Activated CD8-positive, alpha-beta memory T cell treated with anti-CD3 and anti-CD28 coated beads for 4 hours (primary cell): ENCODE data around the gene C1orf56.
A peak's percentile ranks its signal among the peaks of the same experiment; 100 is the strongest.

Experiments used
- DNase-seq, 2 donors: peaks; one replicate each; pipeline ENCODE4 v3.0.0-alpha.2; 2020; ENCODE audit warnings: low read depth in 2 of 2

C1orf56 gene

GRCh38 chr1:151024540-151025146 lies 22.9 kb upstream of the C1orf56 start:
- DNase-seq, result peak; percentile 72 to 76

- DNase-seq, result no peak
Measured at GRCh38 chr1:151026460-151026859, 21.1 kb upstream of the C1orf56 start.

- DNase-seq, result no peak
Measured at GRCh38 chr1:151032164-151032563, 15.4 kb upstream of the C1orf56 start.

GRCh38 chr1:151035167-151035566 lies 12.4 kb upstream of the C1orf56 start:
- DNase-seq, result no peak

GRCh38 chr1:151036356-151036755 lies 11.2 kb upstream of the C1orf56 start, which contains the start of gene BNIPL:
BNIPL (plus strand) TSS chr1:151036586; CDS start chr1:151036726, 140 bp downstream.
- DNase-seq, result no peak

GRCh38 chr1:151037032-151037431 lies 10.5 kb upstream of the C1orf56 start:
- no peak for DNase-seq

- no peak for DNase-seq
Measured at GRCh38 chr1:151039521-151039920, 8.0 kb upstream of the C1orf56 start.

GRCh38 chr1:151043163-151043562 lies 4.4 kb upstream of the C1orf56 start:
- DNase-seq, result no peak

GRCh38 chr1:151047925-151048644 lies 534 bp downstream of the C1orf56 start:
- DNase-seq, result no peak

GRCh38 chr1:151048645-151049032 lies 1.1 kb downstream of the C1orf56 start:
- DNase-seq, result no peak

GRCh38 chr1:151049458-151049857 lies 1.9 kb downstream of the C1orf56 start:
- no peak for DNase-seq

GRCh38 chr1:151050051-151050688 lies 2.6 kb downstream of the C1orf56 start:
- no peak for DNase-seq

GRCh38 chr1:151051356-151052009 lies 3.9 kb downstream of the C1orf56 start:
- no peak for DNase-seq

GRCh38 chr1:151054971-151055547 lies 7.5 kb downstream of the C1orf56 start:
- DNase-seq, result no peak

GRCh38 chr1:151055581-151055980 lies 8.0 kb downstream of the C1orf56 start:
- DNase-seq, result no peak

GRCh38 chr1:151056149-151056548 lies 8.6 kb downstream of the C1orf56 start:
- no peak for DNase-seq

GRCh38 chr1:151058692-151059091 lies 11.1 kb downstream of the C1orf56 start:
- no peak for DNase-seq

GRCh38 chr1:151059109-151060006 lies 11.8 kb downstream of the C1orf56 start, which contains the start of gene CDC42SE1:
CDC42SE1 (minus strand) TSS chr1:151059622; CDS start chr1:151055730, 3,892 bp downstream.
- peak; percentile 59 to 70 for DNase-seq

- no peak for DNase-seq
Measured at GRCh38 chr1:151060007-151060656, 12.6 kb downstream of the C1orf56 start, which contains the start of gene MLLT11. MLLT11 (plus strand) TSS chr1:151060397; CDS start chr1:151067225, 6,828 bp downstream.
